Measurements from ENCODE around the gene PCDHGA1. TPM values are rescaled to one million over a fixed set of nuclear protein-coding genes. Genes with fewer than 3 reads are reported as not detected.

Gene PCDHGA1
- total RNA-seq, 4 donors from 2014 or later: 0.65 to 0.97 (median 0.71) TPM

DNA sequence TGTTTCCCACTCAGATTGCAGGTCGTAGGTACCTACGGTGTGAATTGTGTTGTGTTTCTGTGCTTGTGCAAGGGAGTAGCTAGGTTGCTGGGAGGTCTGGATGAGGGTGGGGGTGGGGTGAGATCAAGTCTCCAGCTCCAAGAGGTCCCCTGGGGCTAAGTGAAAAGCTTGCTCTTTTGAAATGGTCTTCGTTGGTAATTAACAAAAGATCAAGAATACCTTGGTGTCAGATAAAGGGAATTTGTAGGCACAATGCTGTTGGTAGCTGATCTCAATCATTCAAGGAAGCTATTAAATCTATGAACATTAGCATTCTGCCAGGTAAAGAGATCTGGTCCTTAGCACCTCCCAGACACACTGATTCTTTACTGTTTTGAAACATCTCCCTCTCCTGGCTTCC is 153.6 kb downstream of the PCDHGA1 start:
- Histone ChIP-seq H3K9me3 (no peaks in the 10 kb centered on the region), H3K27me3 (no peaks in the 10 kb centered on the region), H3K36me3 (no peaks in the 10 kb centered on the region), H3K4me1 (peaks cover 39 to 65% of the 10 kb centered on the region in 2 donors), H3K27ac (no peak overlapping the region), H3K4me3 (no peak overlapping the region)
- no peak for TF ChIP-seq CTCF (IDR thresholded peaks at IDR 0.05 in 4 of 5, conservative IDR thresholded peaks at IDR 0.05 in 1 of 5)
- no peak for TF ChIP-seq POLR2A (IDR thresholded peaks at IDR 0.05)
- no peak for ATAC-seq
- intact Hi-C loops (cut with DNase I; ENCODE audit: low total_unique reads) (no loop called here), in situ Hi-C loops (cut with MboI; ENCODE audit: low sequenced_read_pairs in 4 of 4) (no loop called here)
- DNase-seq: no peak

- ATAC-seq (no peak), DNase-seq (no peak)
- Histone ChIP-seq H3K4me1 (peaks cover 35 to 61% of the 10 kb centered on the region in 2 donors), H3K4me3 (peak overlapping the region; percentile 40 to 59 (median 46)), H3K9me3 (no peaks in the 10 kb centered on the region), H3K27me3 (no peaks in the 10 kb centered on the region), H3K36me3 (no peaks in the 10 kb centered on the region), H3K27ac (no peak overlapping the region)
- intact Hi-C loops (cut with DNase I; ENCODE audit: low total_unique reads) (no loop called here), in situ Hi-C loops (cut with MboI; ENCODE audit: low sequenced_read_pairs in 4 of 4) (no loop called here)
- TF ChIP-seq POLR2A (IDR thresholded peaks at IDR 0.05) (no peak), CTCF (IDR thresholded peaks at IDR 0.05 in 4 of 5, conservative IDR thresholded peaks at IDR 0.05 in 1 of 5) (no peak)
Measured at GRCh38 chr5:141484310-141484640, 154.0 kb downstream of the PCDHGA1 start.

DNA sequence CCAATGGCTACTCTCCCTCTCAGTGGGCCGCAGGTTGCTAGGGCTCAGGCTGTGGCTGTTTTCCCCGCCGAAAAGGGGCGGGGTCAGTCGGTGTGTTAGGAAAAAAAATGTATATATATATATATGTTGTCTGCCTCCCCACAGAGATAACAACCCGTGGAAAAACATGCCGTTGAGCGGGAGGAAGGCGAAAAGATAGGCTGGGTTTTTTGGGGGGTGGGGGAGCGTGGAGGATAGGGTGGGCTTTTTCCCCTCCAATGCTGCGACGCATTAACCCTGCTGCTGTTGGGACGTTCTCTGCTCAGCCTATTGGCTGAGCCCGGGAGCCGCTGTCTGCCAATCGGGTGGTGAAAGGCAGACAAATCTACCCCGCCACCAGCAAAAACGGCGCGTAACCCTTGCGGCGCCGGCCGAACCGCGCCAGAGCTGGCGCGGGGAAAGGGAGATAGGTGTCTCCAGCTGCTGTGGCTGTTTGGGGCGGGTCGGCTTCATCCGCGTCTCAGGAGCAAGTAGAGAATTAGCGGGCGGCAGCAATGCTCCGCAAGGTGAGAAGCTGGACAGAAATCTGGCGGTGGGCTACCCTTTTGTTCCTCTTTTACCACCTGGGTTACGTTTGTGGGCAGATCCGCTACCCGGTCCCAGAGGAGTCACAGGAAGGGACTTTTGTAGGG is 154.5 kb downstream of the PCDHGA1 start, which contains the start of gene PCDHGC4:
PCDHGC4 (plus strand) TSS at position 390 of the 671 bp plus-strand sequence; CDS start at position 534, 144 bp downstream.
- Histone ChIP-seq H3K4me3 (peak within 1 kb of the TSS; percentile 40 to 59 (median 46)), H3K27ac (no peak within 1 kb of the TSS), H3K27me3 (no peaks in the 10 kb centered on the region), H3K9me3 (no peaks in the 10 kb centered on the region), H3K4me1 (peaks cover 30 to 56% of the 10 kb centered on the region in 2 donors), H3K36me3 (no peaks in the 10 kb centered on the region)
- DNase-seq (no peak), ATAC-seq (no peak)
- in situ Hi-C loops (cut with MboI; ENCODE audit: low sequenced_read_pairs in 4 of 4) (no loop called here), intact Hi-C loops (cut with DNase I; ENCODE audit: low total_unique reads) (no loop called here)
- TF ChIP-seq CTCF (IDR thresholded peaks at IDR 0.05 in 4 of 5, conservative IDR thresholded peaks at IDR 0.05 in 1 of 5) (no peak), POLR2A (IDR thresholded peaks at IDR 0.05) (no peak)

DNA sequence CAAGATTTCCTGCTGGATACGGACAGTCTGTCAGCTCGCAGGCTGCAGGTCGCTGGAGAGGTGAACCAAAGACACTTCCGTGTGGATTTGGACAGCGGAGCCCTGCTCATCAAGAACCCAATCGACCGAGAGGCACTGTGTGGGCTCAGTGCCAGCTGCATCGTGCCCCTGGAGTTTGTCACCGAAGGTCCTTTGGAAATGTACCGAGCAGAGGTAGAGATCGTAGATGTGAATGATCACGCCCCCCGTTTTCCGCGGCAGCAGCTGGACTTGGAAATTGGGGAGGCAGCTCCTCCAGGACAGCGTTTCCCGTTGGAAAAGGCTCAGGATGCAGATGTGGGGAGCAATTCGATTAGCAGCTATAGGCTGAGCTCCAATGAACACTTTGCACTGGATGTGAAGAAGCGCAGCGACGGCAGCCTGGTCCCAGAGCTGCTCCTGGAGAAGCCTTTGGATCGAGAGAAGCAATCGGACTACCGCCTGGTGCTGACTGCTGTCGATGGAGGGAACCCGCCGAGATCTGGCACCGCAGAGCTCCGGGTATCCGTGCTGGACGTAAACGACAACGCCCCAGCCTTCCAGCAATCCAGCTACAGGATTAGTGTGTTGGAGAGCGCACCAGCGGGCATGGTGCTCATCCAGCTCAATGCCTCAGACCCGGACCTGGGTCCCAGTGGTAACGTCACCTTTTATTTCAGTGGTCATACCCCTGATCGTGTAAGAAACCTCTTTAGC is 155.2 kb downstream of the PCDHGA1 start:
- DNase-seq (no peak), ATAC-seq (no peak)
- in situ Hi-C loops (cut with MboI; ENCODE audit: low sequenced_read_pairs in 4 of 4): no loop called here
- Histone ChIP-seq H3K4me3 (peak overlapping the region; percentile 40 to 59 (median 46)), H3K27me3 (no peaks in the 10 kb centered on the region), H3K27ac (no peak overlapping the region), H3K36me3 (no peaks in the 10 kb centered on the region), H3K9me3 (no peaks in the 10 kb centered on the region), H3K4me1 (peaks cover 27 to 49% of the 10 kb centered on the region in 2 donors)
- TF ChIP-seq POLR2A (IDR thresholded peaks at IDR 0.05) (no peak), CTCF (IDR thresholded peaks at IDR 0.05 in 4 of 5, conservative IDR thresholded peaks at IDR 0.05 in 1 of 5) (no peak)
- intact Hi-C loops (cut with DNase I; ENCODE audit: low total_unique reads): no loop called here
